ENCODE measurements around the gene S1PR3. TPM values are rescaled to one million over a fixed set of nuclear protein-coding genes. Genes with fewer than 3 reads are reported as not detected.

Gene S1PR3
- total RNA-seq, 1 donor from 2014 or later, result 1.6 TPM

- Mint-ChIP-seq H3K9me3 (ENCODE audit: unreplicated experiment) (no peaks in the 10 kb centered on the region), H3K27ac (ENCODE audit: unreplicated experiment) (no peak overlapping the region), H3K4me3 (ENCODE audit: unreplicated experiment) (no peak overlapping the region), H3K4me1 (ENCODE audit: unreplicated experiment) (no peaks in the 10 kb centered on the region), H3K36me3 (ENCODE audit: unreplicated experiment) (no peaks in the 10 kb centered on the region), H3K27me3 (ENCODE audit: unreplicated experiment) (no peaks in the 10 kb centered on the region)
- DNase-seq (ENCODE audit: extremely low spot score, unreplicated experiment), result no peak
- TF ChIP-seq, protein P1, sequence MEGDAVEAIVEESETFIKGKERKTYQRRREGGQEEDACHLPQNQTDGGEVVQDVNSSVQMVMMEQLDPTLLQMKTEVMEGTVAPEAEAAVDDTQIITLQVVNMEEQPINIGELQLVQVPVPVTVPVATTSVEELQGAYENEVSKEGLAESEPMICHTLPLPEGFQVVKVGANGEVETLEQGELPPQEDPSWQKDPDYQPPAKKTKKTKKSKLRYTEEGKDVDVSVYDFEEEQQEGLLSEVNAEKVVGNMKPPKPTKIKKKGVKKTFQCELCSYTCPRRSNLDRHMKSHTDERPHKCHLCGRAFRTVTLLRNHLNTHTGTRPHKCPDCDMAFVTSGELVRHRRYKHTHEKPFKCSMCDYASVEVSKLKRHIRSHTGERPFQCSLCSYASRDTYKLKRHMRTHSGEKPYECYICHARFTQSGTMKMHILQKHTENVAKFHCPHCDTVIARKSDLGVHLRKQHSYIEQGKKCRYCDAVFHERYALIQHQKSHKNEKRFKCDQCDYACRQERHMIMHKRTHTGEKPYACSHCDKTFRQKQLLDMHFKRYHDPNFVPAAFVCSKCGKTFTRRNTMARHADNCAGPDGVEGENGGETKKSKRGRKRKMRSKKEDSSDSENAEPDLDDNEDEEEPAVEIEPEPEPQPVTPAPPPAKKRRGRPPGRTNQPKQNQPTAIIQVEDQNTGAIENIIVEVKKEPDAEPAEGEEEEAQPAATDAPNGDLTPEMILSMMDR (IDR thresholded peaks at IDR 0.05), result no peak
These were observed 17.7 kb downstream of the S1PR3 start for GRCh38 chr9:89008744-89009545.

DNA sequence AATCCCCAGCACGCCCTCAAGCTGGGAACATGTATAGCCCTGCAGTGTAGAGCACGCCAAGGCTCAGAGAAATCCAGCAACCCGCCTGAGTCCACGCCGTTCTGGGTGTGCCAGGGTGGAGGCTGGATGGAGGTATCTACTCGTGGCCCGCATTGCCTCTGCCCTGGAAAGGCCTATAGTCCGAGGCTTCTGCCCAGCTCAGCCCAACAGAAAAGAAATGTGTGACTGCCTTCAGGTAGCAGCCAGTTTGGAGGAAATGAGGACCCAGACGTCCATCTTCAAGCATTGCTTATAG, 18.2 kb downstream of the S1PR3 start:
- no peak overlapping the region for H3K4me3 Mint-ChIP-seq (ENCODE audit: unreplicated experiment)
- no peaks in the 10 kb centered on the region for H3K4me1 Mint-ChIP-seq (ENCODE audit: unreplicated experiment)
- no peaks in the 10 kb centered on the region for H3K36me3 Mint-ChIP-seq (ENCODE audit: unreplicated experiment)
- H3K9me3 Mint-ChIP-seq (ENCODE audit: unreplicated experiment), result no peaks in the 10 kb centered on the region
- DNase-seq (ENCODE audit: extremely low spot score, unreplicated experiment), result no peak
- TF ChIP-seq, protein P1 (IDR thresholded peaks at IDR 0.05), result no peak
- H3K27ac Mint-ChIP-seq (ENCODE audit: unreplicated experiment), result no peak overlapping the region
- H3K27me3 Mint-ChIP-seq (ENCODE audit: unreplicated experiment), result no peaks in the 10 kb centered on the region

GRCh38 chr9:89010056-89010455, 18.8 kb downstream of the S1PR3 start:
- H3K27ac Mint-ChIP-seq (ENCODE audit: unreplicated experiment), result no peak overlapping the region
- H3K4me1 Mint-ChIP-seq (ENCODE audit: unreplicated experiment), result no peaks in the 10 kb centered on the region
- H3K9me3 Mint-ChIP-seq (ENCODE audit: unreplicated experiment), result no peaks in the 10 kb centered on the region
- H3K4me3 Mint-ChIP-seq (ENCODE audit: unreplicated experiment), result no peak overlapping the region
- no peaks in the 10 kb centered on the region for H3K36me3 Mint-ChIP-seq (ENCODE audit: unreplicated experiment)
- no peaks in the 10 kb centered on the region for H3K27me3 Mint-ChIP-seq (ENCODE audit: unreplicated experiment)
- DNase-seq (ENCODE audit: extremely low spot score, unreplicated experiment), result no peak
- TF ChIP-seq, protein P1 (IDR thresholded peaks at IDR 0.05), result no peak

DNA sequence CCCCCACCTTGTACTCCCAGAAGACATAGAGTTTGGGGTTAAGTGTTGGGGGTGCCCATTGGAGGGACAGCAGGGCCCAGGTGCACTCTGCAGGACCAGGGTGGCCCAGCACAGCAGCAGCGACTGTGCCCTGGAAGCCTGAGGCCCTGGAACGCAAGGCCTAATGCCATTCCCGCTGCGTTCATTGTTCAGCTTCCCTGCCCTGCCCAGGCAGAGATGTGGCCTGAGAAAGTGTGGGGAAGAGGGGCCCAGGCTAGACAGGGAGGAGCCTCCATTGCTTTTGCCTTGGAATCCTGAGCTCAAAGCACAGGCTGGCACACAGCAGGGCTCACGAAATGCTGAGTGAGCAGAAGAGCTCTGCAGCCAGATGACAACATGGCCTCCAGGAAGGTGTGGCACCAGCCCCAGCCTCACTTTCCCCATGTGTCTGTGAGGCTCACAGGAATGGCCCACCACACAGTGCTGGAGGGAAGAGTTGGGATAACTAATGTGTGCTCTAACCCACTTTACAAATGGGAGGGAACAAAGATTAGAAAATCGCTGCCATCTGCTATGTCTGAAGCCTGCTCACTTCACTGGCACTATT, 19.4 kb downstream of the S1PR3 start:
- DNase-seq (ENCODE audit: extremely low spot score, unreplicated experiment), result no peak
- H3K27ac Mint-ChIP-seq (ENCODE audit: unreplicated experiment), result no peak overlapping the region
- H3K4me3 Mint-ChIP-seq (ENCODE audit: unreplicated experiment), result no peak overlapping the region
- TF ChIP-seq, protein P1 (IDR thresholded peaks at IDR 0.05), result no peak
- peaks cover 2% of the 10 kb centered on the region for H3K4me1 Mint-ChIP-seq (ENCODE audit: unreplicated experiment)
- no peaks in the 10 kb centered on the region for H3K9me3 Mint-ChIP-seq (ENCODE audit: unreplicated experiment)
- peaks cover 2% of the 10 kb centered on the region for H3K27me3 Mint-ChIP-seq (ENCODE audit: unreplicated experiment)
- no peaks in the 10 kb centered on the region for H3K36me3 Mint-ChIP-seq (ENCODE audit: unreplicated experiment)

DNA sequence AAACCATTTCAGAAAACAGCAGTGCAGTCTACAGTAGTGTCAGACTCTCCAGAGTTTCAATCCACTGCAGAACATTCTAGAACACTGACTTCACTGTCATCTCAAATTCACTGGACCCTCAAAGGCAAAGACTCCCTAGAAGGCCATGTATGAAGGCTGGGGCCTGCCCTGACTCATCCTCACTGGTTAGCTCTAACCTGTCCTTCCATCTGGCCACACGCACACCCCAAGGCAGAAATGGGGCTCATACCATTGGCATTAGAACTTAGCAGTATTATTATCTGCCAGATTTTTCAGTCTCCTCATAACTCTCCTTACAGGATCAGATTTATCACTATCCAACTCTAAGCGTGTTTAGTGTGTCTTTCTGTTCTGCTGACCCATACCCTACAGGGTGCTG, 20.4 kb downstream of the S1PR3 start:
- Mint-ChIP-seq H3K27me3 (ENCODE audit: unreplicated experiment) (peaks cover 5% of the 10 kb centered on the region), H3K27ac (ENCODE audit: unreplicated experiment) (no peak overlapping the region), H3K4me3 (ENCODE audit: unreplicated experiment) (no peak overlapping the region), H3K4me1 (ENCODE audit: unreplicated experiment) (peaks cover 2% of the 10 kb centered on the region), H3K36me3 (ENCODE audit: unreplicated experiment) (no peaks in the 10 kb centered on the region), H3K9me3 (ENCODE audit: unreplicated experiment) (no peaks in the 10 kb centered on the region)
- peak; percentile 48 for DNase-seq (ENCODE audit: extremely low spot score, unreplicated experiment)
- TF ChIP-seq, protein P1 (IDR thresholded peaks at IDR 0.05), result no peak

Measured in osteocyte (in vitro differentiated cells).